Panc1 (cell line): ENCODE results near the gene AOC3. TPM values are rescaled to one million over a fixed set of nuclear protein-coding genes. Genes with fewer than 3 reads are reported as not detected.

ENCODE experiments used
- ATAC-seq: fragments of 200-7000 bp; cut with Tn5 transposase; 2 replicates; pipeline ENCODE4 v1.9.1; 2020; ENCODE audit warnings: mild to moderate bottlenecking, moderate library complexity
- BruUV-seq: library from RNA; stranded (reverse); fragments of 400-500 nt; replicated peaks from 2 replicates; lab custom pipeline; 2021; lab: Mats Ljungman, UMichigan
- CTCF ChIA-PET: fragments of 300-600 bp; sonication (Branson Sonifier 250); formaldehyde crosslinking; loops from one replicate; lab custom pipeline; 2022; ENCODE audit warnings: antibody characterized with exemption; lab: Charles Lee
- POLR2A ChIA-PET: fragments of 300-600 bp; sonication (Branson Sonifier 250); formaldehyde crosslinking; loops from one replicate; lab custom pipeline; 2022; ENCODE audit warnings: antibody characterized with exemption; lab: Charles Lee
- DNase-seq: peaks from one replicate; pipeline ENCODE4 v3.0.0-alpha.2; 2010; ENCODE audit warnings: low read depth, low spot score
- H3K27ac ChIP-seq: 2 replicates; pipeline ENCODE4 v1.5.1; 2011; ENCODE audit warnings: mild to moderate bottlenecking, low read length, inconsistent platforms
- H3K27me3 ChIP-seq: fragments of 200-500 bp; sonication (Bioruptor generic); 2 replicates; pipeline ENCODE4 v1.6.0; 2014; ENCODE audit warnings: low read length, inconsistent platforms; ENCODE audit not compliant: control insufficient read depth, insufficient read depth
- H3K36me3 ChIP-seq: fragments of 200-500 bp; sonication (Bioruptor generic); 2 replicates; pipeline ENCODE4 v1.5.1; 2014; ENCODE audit warnings: inconsistent platforms, mild to moderate bottlenecking, low read length, moderate library complexity; ENCODE audit not compliant: control insufficient read depth, insufficient read depth
- H3K4me1 ChIP-seq: 2 replicates; pipeline ENCODE4 v1.5.1; 2011; ENCODE audit warnings: inconsistent platforms, mild to moderate bottlenecking, low read length, moderate library complexity; ENCODE audit not compliant: control insufficient read depth, insufficient read depth
- H3K4me3 ChIP-seq, 2 experiments: 2 replicates each; pipeline ENCODE4 v1.5.1; 2011 to 2012; ENCODE audit warnings: low read depth in 2 of 2, low read length in 2 of 2, mild to moderate bottlenecking in 2 of 2, inconsistent platforms in 1 of 2, moderate library complexity in 1 of 2
- H3K9me3 ChIP-seq: fragments of 200-500 bp; sonication (Bioruptor generic); 2 replicates; pipeline ENCODE4 v1.5.1; 2014; ENCODE audit warnings: low read depth, mild to moderate bottlenecking, inconsistent platforms, low read length, moderate library complexity; ENCODE audit not compliant: control insufficient read depth, insufficient read depth
- POLR2AphosphoS5 ChIP-seq: IDR thresholded peaks from 2 replicates; pipeline ENCODE4 v1.6.1; 2012; ENCODE audit warnings: mild to moderate bottlenecking, low read depth, low read length, moderate library complexity
- SIN3A ChIP-seq: IDR thresholded peaks from 2 replicates; pipeline ENCODE4 v1.6.1; 2012; ENCODE audit warnings: low read depth, mild to moderate bottlenecking, low read length, moderate library complexity, borderline replicate concordance; ENCODE audit not compliant: insufficient read depth
- TCF7L2 ChIP-seq: IDR thresholded peaks from 2 replicates; pipeline ENCODE4 v1.6.1; 2011; ENCODE audit warnings: mild to moderate bottlenecking, low read depth, low read length, inconsistent platforms
- in situ Hi-C: cut with HindIII; loops from 2 replicates; pipeline ENCODE4 v1.10.0; 2016; ENCODE audit warnings: low sequenced_read_pairs, low pct_unique_long_range_greater_than_20kb
- intact Hi-C: fragments of 100-400 bp; cut with micrococcal nuclease; formaldehyde crosslinking; loops from one replicate; pipeline ENCODE4 v1.10.0; 2022; ENCODE audit not compliant: unreplicated experiment
- total RNA-seq: library from RNA; stranded (reverse); gene quantifications from one replicate; pipeline ENCODE4 v1.2.1, GENCODE V29; 2021; ENCODE audit not compliant: unreplicated experiment
- TF ChIP-seq, protein P1 (sequence below), 2 experiments: IDR thresholded peaks; 2 replicates each; pipeline ENCODE4 v1.6.1; 2011 to 2012; ENCODE audit warnings: low read depth in 2 of 2, control low read depth in 1 of 2, low read length in 1 of 2, mild to moderate bottlenecking in 1 of 2, moderate library complexity in 1 of 2; ENCODE audit not compliant: insufficient read depth in 1 of 2
- TF ChIP-seq, protein P2 (sequence below): fragments of 450-650 bp; IDR thresholded peaks from 2 replicates; pipeline ENCODE4 v1.5.1; 2017; ENCODE audit warnings: mild to moderate bottlenecking

The AOC3 gene
- total RNA-seq, 1 experiment from 2014 or later, result 0.21 TPM

DNA sequence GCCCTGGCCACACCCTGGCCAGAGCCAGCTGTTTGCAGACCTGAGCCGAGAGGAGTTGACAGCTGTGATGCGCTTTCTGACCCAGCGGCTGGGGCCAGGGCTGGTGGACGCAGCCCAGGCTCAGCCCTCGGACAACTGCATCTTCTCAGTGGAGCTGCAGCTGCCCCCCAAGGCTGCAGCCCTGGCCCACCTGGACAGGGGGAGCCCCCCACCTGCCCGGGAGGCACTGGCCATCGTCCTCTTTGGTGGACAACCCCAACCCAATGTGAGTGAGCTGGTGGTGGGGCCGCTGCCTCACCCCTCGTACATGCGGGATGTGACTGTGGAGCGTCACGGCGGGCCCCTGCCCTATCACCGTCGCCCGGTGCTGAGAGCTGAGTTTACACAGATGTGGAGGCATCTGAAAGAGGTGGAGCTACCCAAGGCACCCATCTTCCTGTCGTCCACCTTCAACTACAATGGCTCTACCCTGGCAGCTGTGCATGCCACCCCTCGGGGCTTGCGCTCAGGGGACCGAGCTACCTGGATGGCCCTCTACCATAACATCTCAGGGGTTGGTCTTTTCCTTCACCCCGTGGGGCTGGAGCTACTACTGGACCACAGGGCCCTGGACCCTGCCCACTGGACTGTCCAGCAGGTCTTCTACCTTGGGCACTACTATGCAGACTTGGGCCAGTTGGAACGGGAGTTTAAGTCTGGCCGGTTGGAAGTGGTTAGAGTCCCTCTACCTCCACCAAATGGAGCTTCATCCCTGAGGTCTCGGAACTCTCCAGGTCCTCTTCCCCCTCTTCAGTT is 6.0 kb upstream of the AOC3 start:
- in situ Hi-C loops, result no loop called here
- no peak overlapping the region for H3K27ac ChIP-seq
- ATAC-seq, result no peak
- DNase-seq, result no peak
- no peaks in the 10 kb centered on the region for H3K9me3 ChIP-seq
- intact Hi-C loops, result loop anchor here (5.0 kb wide), 1 partner anchor 92 kb away; no protein-coding TSS in a partner anchor
- H3K4me1 ChIP-seq, result no peaks in the 10 kb centered on the region
- no TSS peak for BruUV-seq
- peaks cover 4% of the 10 kb centered on the region; the same call in 1 of the 2 replicates for H3K36me3 ChIP-seq
- ChIA-PET POLR2A (no interaction called here), CTCF (interaction anchor here (1.0 kb wide), 1 partner anchor 84 kb away, joined by 3 read pairs; no protein-coding TSS in a partner anchor)
- TF ChIP-seq, protein P1, sequence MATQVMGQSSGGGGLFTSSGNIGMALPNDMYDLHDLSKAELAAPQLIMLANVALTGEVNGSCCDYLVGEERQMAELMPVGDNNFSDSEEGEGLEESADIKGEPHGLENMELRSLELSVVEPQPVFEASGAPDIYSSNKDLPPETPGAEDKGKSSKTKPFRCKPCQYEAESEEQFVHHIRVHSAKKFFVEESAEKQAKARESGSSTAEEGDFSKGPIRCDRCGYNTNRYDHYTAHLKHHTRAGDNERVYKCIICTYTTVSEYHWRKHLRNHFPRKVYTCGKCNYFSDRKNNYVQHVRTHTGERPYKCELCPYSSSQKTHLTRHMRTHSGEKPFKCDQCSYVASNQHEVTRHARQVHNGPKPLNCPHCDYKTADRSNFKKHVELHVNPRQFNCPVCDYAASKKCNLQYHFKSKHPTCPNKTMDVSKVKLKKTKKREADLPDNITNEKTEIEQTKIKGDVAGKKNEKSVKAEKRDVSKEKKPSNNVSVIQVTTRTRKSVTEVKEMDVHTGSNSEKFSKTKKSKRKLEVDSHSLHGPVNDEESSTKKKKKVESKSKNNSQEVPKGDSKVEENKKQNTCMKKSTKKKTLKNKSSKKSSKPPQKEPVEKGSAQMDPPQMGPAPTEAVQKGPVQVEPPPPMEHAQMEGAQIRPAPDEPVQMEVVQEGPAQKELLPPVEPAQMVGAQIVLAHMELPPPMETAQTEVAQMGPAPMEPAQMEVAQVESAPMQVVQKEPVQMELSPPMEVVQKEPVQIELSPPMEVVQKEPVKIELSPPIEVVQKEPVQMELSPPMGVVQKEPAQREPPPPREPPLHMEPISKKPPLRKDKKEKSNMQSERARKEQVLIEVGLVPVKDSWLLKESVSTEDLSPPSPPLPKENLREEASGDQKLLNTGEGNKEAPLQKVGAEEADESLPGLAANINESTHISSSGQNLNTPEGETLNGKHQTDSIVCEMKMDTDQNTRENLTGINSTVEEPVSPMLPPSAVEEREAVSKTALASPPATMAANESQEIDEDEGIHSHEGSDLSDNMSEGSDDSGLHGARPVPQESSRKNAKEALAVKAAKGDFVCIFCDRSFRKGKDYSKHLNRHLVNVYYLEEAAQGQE (IDR thresholded peaks at IDR 0.05; ENCODE audit: insufficient read depth in 1 of 2, low read depth in 2 of 2, low read length in 1 of 2), result no peak
- TF ChIP-seq, protein P2, sequence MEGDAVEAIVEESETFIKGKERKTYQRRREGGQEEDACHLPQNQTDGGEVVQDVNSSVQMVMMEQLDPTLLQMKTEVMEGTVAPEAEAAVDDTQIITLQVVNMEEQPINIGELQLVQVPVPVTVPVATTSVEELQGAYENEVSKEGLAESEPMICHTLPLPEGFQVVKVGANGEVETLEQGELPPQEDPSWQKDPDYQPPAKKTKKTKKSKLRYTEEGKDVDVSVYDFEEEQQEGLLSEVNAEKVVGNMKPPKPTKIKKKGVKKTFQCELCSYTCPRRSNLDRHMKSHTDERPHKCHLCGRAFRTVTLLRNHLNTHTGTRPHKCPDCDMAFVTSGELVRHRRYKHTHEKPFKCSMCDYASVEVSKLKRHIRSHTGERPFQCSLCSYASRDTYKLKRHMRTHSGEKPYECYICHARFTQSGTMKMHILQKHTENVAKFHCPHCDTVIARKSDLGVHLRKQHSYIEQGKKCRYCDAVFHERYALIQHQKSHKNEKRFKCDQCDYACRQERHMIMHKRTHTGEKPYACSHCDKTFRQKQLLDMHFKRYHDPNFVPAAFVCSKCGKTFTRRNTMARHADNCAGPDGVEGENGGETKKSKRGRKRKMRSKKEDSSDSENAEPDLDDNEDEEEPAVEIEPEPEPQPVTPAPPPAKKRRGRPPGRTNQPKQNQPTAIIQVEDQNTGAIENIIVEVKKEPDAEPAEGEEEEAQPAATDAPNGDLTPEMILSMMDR, result no peak
- no peak overlapping the region for H3K4me3 ChIP-seq
- H3K27me3 ChIP-seq, result no peaks in the 10 kb centered on the region

DNA sequence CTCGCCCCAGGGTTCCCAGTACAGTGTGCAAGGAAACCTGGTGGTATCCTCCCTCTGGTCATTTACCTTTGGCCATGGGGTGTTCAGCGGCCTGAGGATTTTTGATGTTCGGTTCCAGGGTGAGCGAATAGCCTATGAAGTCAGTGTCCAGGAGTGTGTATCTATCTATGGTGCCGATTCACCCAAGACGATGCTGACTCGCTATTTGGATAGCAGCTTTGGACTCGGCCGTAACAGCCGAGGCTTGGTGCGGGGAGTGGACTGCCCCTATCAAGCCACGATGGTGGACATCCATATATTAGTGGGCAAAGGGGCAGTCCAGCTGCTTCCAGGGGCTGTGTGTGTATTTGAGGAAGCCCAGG is 5.5 kb upstream of the AOC3 start:
- H3K9me3 ChIP-seq, result no peaks in the 10 kb centered on the region
- TF ChIP-seq, protein P1 (IDR thresholded peaks at IDR 0.05; ENCODE audit: insufficient read depth in 1 of 2, low read depth in 2 of 2, low read length in 1 of 2), result no peak
- TF ChIP-seq POLR2AphosphoS5 (no peak), TCF7L2 (no peak), SIN3A (no peak)
- TF ChIP-seq, protein P2, result no peak
- intact Hi-C loops, result loop anchor here (5.0 kb wide), 1 partner anchor 92 kb away; no protein-coding TSS in a partner anchor
- H3K27me3 ChIP-seq, result no peaks in the 10 kb centered on the region
- H3K36me3 ChIP-seq, result peaks cover 4% of the 10 kb centered on the region; the same call in 1 of the 2 replicates
- H3K4me1 ChIP-seq, result no peaks in the 10 kb centered on the region
- no TSS peak for BruUV-seq
- ChIA-PET CTCF (interaction anchor here (0.5 to 1.0 kb wide), 2 partner anchors 83 to 230 kb away, joined by 3 to 4 read pairs; no protein-coding TSS in a partner anchor), POLR2A (interaction anchor here (0.7 kb wide), 1 partner anchor 71 kb away, joined by 6 read pairs; no protein-coding TSS in a partner anchor)
- ATAC-seq (no peak), DNase-seq (no peak)
- H3K4me3 ChIP-seq, result no peak overlapping the region
- in situ Hi-C loops, result no loop called here
- no peak overlapping the region for H3K27ac ChIP-seq
